ENCODE results near the gene AURKA.

DNA sequence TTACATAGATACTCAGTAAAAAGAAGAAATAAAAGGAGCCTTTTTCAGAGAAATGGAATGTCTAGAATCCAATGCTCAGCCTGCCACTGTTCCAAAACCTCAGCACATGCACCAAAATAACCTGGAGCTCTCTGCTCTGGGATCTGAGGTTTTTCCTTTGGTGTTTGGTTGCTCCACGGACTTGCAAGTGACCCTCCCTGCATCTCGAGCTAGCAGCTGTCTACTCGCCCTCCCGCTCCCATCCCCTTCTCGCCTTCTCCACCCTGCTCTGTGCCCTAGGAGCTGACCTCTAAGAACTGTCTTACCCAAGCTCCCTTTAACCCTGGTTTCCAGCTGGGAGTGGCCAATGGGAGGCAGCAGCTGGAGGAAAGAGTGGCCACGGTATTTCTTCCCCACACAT is 68.4 kb downstream of the AURKA start:
- TF ChIP-seq EZH2 (IDR thresholded peaks at IDR 0.05; ENCODE audit: low read depth, low read length, severe bottlenecking) (no peak), POLR2AphosphoS5 (IDR thresholded peaks at IDR 0.05; ENCODE audit: low read depth, low read length) (no peak), CTCF (IDR thresholded peaks at IDR 0.05; ENCODE audit: control extremely low read depth in 1 of 3, insufficient read depth in 1 of 3, low read depth in 1 of 3, low read length in 3 of 3) (no peak), BRCA1 (IDR thresholded peaks at IDR 0.05; ENCODE audit: low read depth, low read length) (no peak), TAF1 (IDR thresholded peaks at IDR 0.05; ENCODE audit: low read depth, low read length) (no peak), SIN3A (conservative IDR thresholded peaks at IDR 0.05 in 1 of 2, IDR thresholded peaks at IDR 0.05 in 1 of 2; ENCODE audit: low read depth in 1 of 2, low read length in 2 of 2) (no peak), SRF (IDR thresholded peaks at IDR 0.05; ENCODE audit: low read depth, low read length) (no peak), EP300 (IDR thresholded peaks at IDR 0.05; ENCODE audit: borderline replicate concordance in 1 of 2, low read depth in 2 of 2, low read length in 2 of 2) (no peak), JUND (IDR thresholded peaks at IDR 0.05; ENCODE audit: low read length) (no peak)

All from H1 (cell line).